HepG2 (cell line): ENCODE measurements around the gene PRKAR1B. TPM values are rescaled to one million over a fixed set of nuclear protein-coding genes. Genes with fewer than 3 reads are reported as not detected.

Experiments
- ATAC-seq: fragments of 200-7000 bp; cut with Tn5 transposase; 3 replicates; pipeline ENCODE4 v1.9.1; 2020; ENCODE audit warnings: mild to moderate bottlenecking, moderate library complexity
- BruUV-seq: library from RNA; stranded (reverse); fragments of 400-500 nt; replicated peaks from 2 replicates; lab custom pipeline; 2021; lab: Mats Ljungman, UMichigan
- CTCF ChIA-PET: fragments of 300-600 bp; formaldehyde crosslinking; extraction: SDS; loops from one replicate; lab custom pipeline; 2021; ENCODE audit warnings: low total read pairs, inconsistent platforms, low intra/inter-chr PET ratio; lab: Yijun Ruan, JAX
- POLR2A ChIA-PET: fragments of 350-600 bp; sonication (Branson Sonifier 250); formaldehyde crosslinking; loops from one replicate; lab custom pipeline; 2020; ENCODE audit warnings: antibody characterized with exemption, inconsistent platforms; lab: Yijun Ruan, JAX
- DNase-seq: peaks from one replicate; pipeline ENCODE4 v3.0.0-alpha.2; 2015; ENCODE audit warnings: low spot score
- FAIRE-seq: peaks from 3 replicates; lab custom pipeline; 2011; peaks lifted over from hg19 to GRCh38; lab: Jason Lieb, UNC
- H2AFZ ChIP-seq: one replicate; pipeline ENCODE4 v1.6.1; 2011; ENCODE audit warnings: low read length, inconsistent platforms
- H3K27ac ChIP-seq: fragments of 300-600 bp; 3 replicates; pipeline ENCODE4 v1.8.0; 2011; ENCODE audit warnings: mixed run types, mild to moderate bottlenecking, mixed read lengths, low read length, inconsistent platforms; ENCODE audit not compliant: insufficient read depth; ENCODE audit errors: extremely low read length
- H3K27me3 ChIP-seq, 2 experiments: fragments of 200-600 bp in 1 of 2; 2 replicates in 1 of 2; 3 replicates in 1 of 2; pipeline versions ENCODE4 v1.6.0 to v1.8.0; 2011; ENCODE audit warnings: low read length in 2 of 2, mild to moderate bottlenecking in 2 of 2, moderate library complexity in 2 of 2, inconsistent platforms in 1 of 2; ENCODE audit not compliant: insufficient read depth in 2 of 2, control insufficient read depth in 1 of 2
- H3K36me3 ChIP-seq, 2 experiments: fragments of 200-600 bp in 1 of 2; replicated peaks in 1 of 2; 2 replicates in 1 of 2; 3 replicates in 1 of 2; pipeline versions ENCODE4 v1.5.1 to v1.8.0; 2011; ENCODE audit warnings: low read length in 2 of 2, inconsistent platforms in 1 of 2; ENCODE audit not compliant: insufficient read depth in 2 of 2, control insufficient read depth in 1 of 2
- H3K4me1 ChIP-seq: 2 replicates; pipeline ENCODE4 v1.5.1; 2012; ENCODE audit warnings: low read length, inconsistent platforms; ENCODE audit not compliant: insufficient read depth
- H3K4me2 ChIP-seq: 2 replicates; pipeline ENCODE4 v1.6.0; 2011; ENCODE audit warnings: low read depth, low read length, inconsistent platforms
- H3K4me3 ChIP-seq, 3 experiments: fragments of 200-600 bp in 1 of 3; sonication (generic), shearing (Covaris generic) in 1 of 3; replicated peaks in 1 of 3; 2 replicates each; pipeline ENCODE4 v1.5.1; 2011 to 2016; ENCODE audit warnings: low read length in 3 of 3, inconsistent platforms in 2 of 3, low read depth in 2 of 3, mild to moderate bottlenecking in 2 of 3, control low read depth in 1 of 3, mixed read lengths in 1 of 3; ENCODE audit not compliant: insufficient read depth in 1 of 3
- H3K79me2 ChIP-seq: one replicate; pipeline ENCODE4 v1.6.1; 2011; ENCODE audit warnings: low read length, inconsistent platforms; ENCODE audit not compliant: insufficient read depth
- H3K9ac ChIP-seq: 2 replicates; pipeline ENCODE4 v1.6.0; 2011; ENCODE audit warnings: mild to moderate bottlenecking, low read depth, low read length, inconsistent platforms; ENCODE audit not compliant: insufficient read depth
- H3K9me3 ChIP-seq: 2 replicates; pipeline ENCODE4 v1.5.1; 2012; ENCODE audit warnings: mild to moderate bottlenecking, low read length
- H4K20me1 ChIP-seq: 2 replicates; pipeline ENCODE4 v1.6.0; 2011; ENCODE audit warnings: inconsistent platforms, mild to moderate bottlenecking, low read length, moderate library complexity; ENCODE audit not compliant: insufficient read depth
- CTCF ChIP-seq: sonication (generic); formaldehyde crosslinking; IDR thresholded peaks from 2 replicates; pipeline ENCODE4 v1.5.0; 2020; ENCODE audit warnings: mild to moderate bottlenecking, missing genetic modification reagents, moderate library complexity
- MAX ChIP-seq: IDR thresholded peaks from 2 replicates; pipeline ENCODE4 v1.6.1; 2012; ENCODE audit warnings: inconsistent platforms
- NFKBIZ ChIP-seq: IDR thresholded peaks from 2 replicates; pipeline ENCODE4 v1.6.1; 2018; ENCODE audit warnings: missing genetic modification reagents, missing compliant biosample characterization
- PAWR ChIP-seq: sonication (generic); formaldehyde crosslinking; IDR thresholded peaks from 2 replicates; pipeline ENCODE4 v1.4.0; 2020; ENCODE audit warnings: missing genetic modification reagents, mild to moderate bottlenecking, borderline replicate concordance
- PREB ChIP-seq: sonication (generic); formaldehyde crosslinking; IDR thresholded peaks from 2 replicates; pipeline ENCODE4 v1.4.0; 2020; ENCODE audit warnings: missing genetic modification reagents
- REST ChIP-seq, 2 experiments: IDR thresholded peaks; 2 replicates each; pipeline ENCODE4 v1.6.1; 2011 to 2012; ENCODE audit warnings: low read length in 2 of 2, borderline replicate concordance in 1 of 2, low read depth in 1 of 2, mild to moderate bottlenecking in 1 of 2, moderate library complexity in 1 of 2
- SAP130 ChIP-seq: IDR thresholded peaks from 2 replicates; pipeline ENCODE4 v1.6.1; 2016; ENCODE audit warnings: low read depth
- SP5 ChIP-seq: IDR thresholded peaks from 2 replicates; pipeline ENCODE4 v1.6.1; 2016; ENCODE audit warnings: low read depth, borderline replicate concordance
- TARDBP ChIP-seq: sonication (generic); formaldehyde crosslinking; IDR thresholded peaks from 2 replicates; pipeline ENCODE4 v1.8.0; 2022; ENCODE audit warnings: mild to moderate bottlenecking, missing genetic modification reagents
- TFAP4 ChIP-seq: sonication (generic); IDR thresholded peaks from 2 replicates; pipeline ENCODE4 v1.6.1; 2016; ENCODE audit warnings: low read depth, borderline replicate concordance
- ZFP36L2 ChIP-seq: sonication (generic); formaldehyde crosslinking; IDR thresholded peaks from 2 replicates; pipeline ENCODE4 v1.4.0; 2020; ENCODE audit warnings: missing genetic modification reagents
- ZFX ChIP-seq: sonication (generic); formaldehyde crosslinking; IDR thresholded peaks from 2 replicates; pipeline ENCODE4 v1.4.0; 2020; ENCODE audit warnings: mild to moderate bottlenecking, low read depth, missing genetic modification reagents, moderate library complexity
- ZNF264 ChIP-seq: sonication (generic); formaldehyde crosslinking; IDR thresholded peaks from 2 replicates; pipeline ENCODE4 v1.4.0; 2020; ENCODE audit warnings: missing genetic modification reagents
- ZNF569 ChIP-seq: sonication (generic); formaldehyde crosslinking; IDR thresholded peaks from 2 replicates; pipeline ENCODE4 v1.5.0; 2020; ENCODE audit warnings: mild to moderate bottlenecking, missing genetic modification reagents, moderate library complexity, borderline replicate concordance
- ZNF841 ChIP-seq: sonication (generic); formaldehyde crosslinking; IDR thresholded peaks from 2 replicates; pipeline ENCODE4 v1.8.1; 2023; ENCODE audit warnings: missing genetic modification reagents, borderline replicate concordance
- ZSCAN9 ChIP-seq: IDR thresholded peaks from 2 replicates; pipeline ENCODE4 v1.6.1; 2016; ENCODE audit warnings: borderline replicate concordance
- WGBS: methylation state at CpG from one replicate; pipeline ENCODE4 v1.1.6; 2017; ENCODE audit warnings: low lambda C conversion rate; 5-methylcytosine and 5-hydroxymethylcytosine counted together
- in situ Hi-C: cut with HindIII; loops from 2 replicates; pipeline ENCODE4 v1.10.0; 2017; ENCODE audit warnings: low pct_unique_long_range_greater_than_20kb; ENCODE audit not compliant: extremely low pct_ligation_motif_present
- intact Hi-C: fragments of 100-400 bp; cut with micrococcal nuclease; formaldehyde crosslinking; loops from one replicate; pipeline ENCODE4 v1.10.0; 2022; ENCODE audit not compliant: unreplicated experiment
- polyA plus RNA-seq, 8 experiments: library from polyadenylated mRNA; depleted of rRNA in 3 of 8; stranded (reverse) in 7 of 8; unstranded in 1 of 8; fragments of >200 nt; fragmentation: Illumina TruSeq in 4 of 8; extraction: Trizol in 4 of 8; gene quantifications; 2 replicates each; pipeline versions ENCODE4 v1.2.1 to v1.2.3, GENCODE V29; 2011 to 2016; ENCODE audit warnings: low read depth in 4 of 8, missing spikeins in 1 of 8, mixed read lengths in 1 of 8; ENCODE audit not compliant: insufficient read depth in 1 of 8
- total RNA-seq, 5 experiments: library from RNA; depleted of rRNA; stranded (reverse); fragments of >200 nt; fragmentation: Illumina TruSeq; extraction: Trizol; gene quantifications; 2 replicates each; pipeline ENCODE4 v1.2.3, GENCODE V29; 2016; ENCODE audit warnings: low read depth in 1 of 5

PRKAR1B gene
- total and polyA plus RNA-seq, 2 of the 13 experiments (the other 11 are each of a cell fraction or from before 2014, with no cell fraction given) = 7.9 to 28.2 TPM

- peak; percentile 86 for ATAC-seq
- peak; percentile 79 for DNase-seq
- H3K36me3 ChIP-seq = peaks cover 7 to 31% of the 10 kb centered on the region in 2 experiments
- peaks cover 27% of the 10 kb centered on the region for H3K79me2 ChIP-seq
- peak within 1 kb of the TSS; percentile 80 to 99 (median 81) for H3K4me3 ChIP-seq
- H3K9ac ChIP-seq = peak within 1 kb of the TSS; percentile 90
- H3K27ac ChIP-seq = peak within 1 kb of the TSS; percentile 68
- H2AFZ ChIP-seq = no peak within 1 kb of the TSS
- peaks cover 5% of the 10 kb centered on the region; the same call in 1 of the 2 replicates for H3K9me3 ChIP-seq
- peaks cover 50% of the 10 kb centered on the region for H3K4me1 ChIP-seq
- peak within 1 kb of the TSS; percentile 98 for H3K4me2 ChIP-seq
- peak; percentile 52 for FAIRE-seq
- BruUV-seq = no TSS peak
- in situ Hi-C loops (no loop called here), intact Hi-C loops (loop anchor here (1.0 kb wide), 1 partner anchor 188 kb away; no protein-coding TSS in a partner anchor)
- H4K20me1 ChIP-seq = no peaks in the 10 kb centered on the region
- H3K27me3 ChIP-seq = no peaks in the 10 kb centered on the region; a peak in 1 of 5 replicates
- WGBS = 0% methylated on average over 16 of the region's 56 CpGs
- ChIA-PET POLR2A (no interaction called here), CTCF (no interaction called here)
- TF ChIP-seq CTCF (CRISPR knock-in tag) (peak; percentile 35; the same call in 1 of the 2 replicates), MAX (peak; percentile 99), ZFX (peak; percentile 94), TARDBP (peak; percentile 86), SP5 (CRISPR knock-in tag) (no peak), ZNF264 (CRISPR knock-in tag) (no peak), REST (IDR thresholded peaks at IDR 0.05; ENCODE audit: borderline replicate concordance in 1 of 2, low read depth in 1 of 2, low read length in 2 of 2) (peak in 1 of 2 experiments; percentile 52; a peak in 1 of 4 replicates), SAP130 (CRISPR knock-in tag) (peak; percentile 99), PREB (CRISPR knock-in tag) (no peak), ZFP36L2 (CRISPR knock-in tag) (no peak), TFAP4 (peak; percentile 33; the same call in 1 of the 2 replicates), PAWR (CRISPR knock-in tag) (peak; percentile 69; the same call in 1 of the 2 replicates), ZSCAN9 (no peak), ZNF841 (CRISPR knock-in tag) (0 out of 2 replicates have a peak, but pooled peaks have one; percentile 57), ZNF569 (CRISPR knock-in tag) (0 out of 2 replicates have a peak, but pooled peaks have one; percentile 56), NFKBIZ (CRISPR knock-in tag) (peak; percentile 27; the same call in 1 of the 2 replicates)
Measured at GRCh38 chr7:726084-726853, 812 bp downstream of the PRKAR1B start, which contains the start of gene DNAAF5. DNAAF5 (plus strand) TSS chr7:726699; CDS start chr7:726721, 22 bp downstream.
